NCI-H1930 (cell line): ENCODE results near the gene CHD6.

Experiments used
- DNase-seq, 2 experiments: peaks; one replicate each; lab custom pipeline; 2025; lab: John Stamatoyannopoulos, UW

The CHD6 gene

DNA sequence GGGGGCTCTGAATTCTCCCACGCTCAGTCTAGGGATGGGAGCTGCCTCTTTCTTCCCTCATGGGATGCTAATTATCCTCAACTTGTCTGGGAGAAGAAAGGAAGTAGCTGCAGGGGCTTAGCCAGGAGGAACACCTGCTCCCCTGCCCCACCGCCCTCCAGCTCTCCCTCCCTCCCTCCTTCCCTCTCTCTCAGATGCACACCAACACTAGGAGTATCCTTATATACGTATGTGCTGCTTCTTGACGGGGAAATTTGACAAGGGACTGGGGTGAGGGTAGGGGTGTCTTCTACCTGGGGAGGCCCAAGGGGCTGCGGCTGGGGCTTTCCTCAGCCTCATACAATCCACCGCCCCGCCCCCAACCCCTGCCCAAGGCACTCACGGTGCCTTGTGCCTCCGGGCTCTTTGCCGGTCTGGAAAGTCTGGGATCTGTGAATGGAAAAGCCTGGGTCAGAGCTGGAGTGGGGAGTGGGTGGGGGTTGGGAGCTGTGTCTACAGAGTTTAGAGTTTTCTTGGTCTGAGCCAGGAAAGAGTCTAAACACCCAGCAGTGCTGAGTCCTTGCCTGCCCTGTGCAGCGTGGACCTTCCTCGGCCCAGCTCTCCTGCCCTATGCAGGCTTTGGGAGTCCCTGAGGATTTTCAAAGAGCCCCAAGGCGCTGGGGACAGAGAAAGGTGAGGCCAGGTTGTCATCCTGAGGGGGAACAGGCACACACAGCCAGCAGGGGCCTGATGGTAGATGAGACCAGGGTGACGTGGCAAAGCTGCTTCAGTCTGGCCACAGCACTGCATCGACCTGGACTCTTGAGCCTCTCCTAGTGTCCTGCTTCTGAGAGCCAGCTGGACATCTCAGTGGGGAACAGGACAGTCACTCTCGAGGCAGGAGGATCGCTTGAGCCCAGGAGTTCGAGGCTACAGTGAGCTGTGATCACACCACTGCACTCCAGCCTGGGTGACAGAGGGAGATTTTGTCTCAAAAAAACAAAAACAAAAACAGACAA, 222.2 kb downstream of the CHD6 start:
- DNase-seq: no peak

DNA sequence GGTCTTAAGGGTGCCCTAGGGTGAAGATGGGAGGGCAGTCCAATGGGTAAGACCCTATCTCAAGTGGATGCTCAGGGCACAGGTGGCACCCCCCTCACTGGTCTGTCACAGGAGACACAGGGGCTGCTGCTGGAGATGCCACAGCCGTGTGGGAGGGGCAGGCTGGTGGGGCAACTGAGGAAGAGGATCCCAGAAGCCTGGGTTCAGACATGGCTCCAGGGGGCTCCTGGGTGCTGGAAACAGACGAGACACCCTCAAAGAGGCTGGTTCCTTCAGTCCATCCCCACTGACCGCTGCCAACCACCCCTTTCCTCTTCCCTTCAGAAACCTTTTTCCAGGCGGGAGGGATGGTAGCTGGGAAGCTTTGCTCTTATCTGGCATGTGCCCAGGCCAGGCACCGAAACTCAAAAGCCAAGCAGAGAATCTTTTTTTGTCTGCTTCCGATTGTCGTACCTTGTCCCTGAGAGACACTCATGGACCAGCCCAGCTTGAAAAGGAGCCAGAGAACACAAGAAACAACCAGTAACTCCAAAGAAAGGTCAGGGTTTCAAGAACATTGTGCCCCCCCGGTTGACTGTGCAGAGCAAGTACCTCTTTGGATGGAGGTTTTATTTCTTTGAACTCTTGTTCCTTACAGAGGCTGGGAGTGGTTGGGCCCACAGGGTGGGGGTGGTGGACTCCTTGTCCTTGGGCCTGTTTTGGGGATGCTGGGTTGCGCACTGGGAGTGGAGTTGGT, 223.1 kb downstream of the CHD6 start:
- no peak for DNase-seq

DNA sequence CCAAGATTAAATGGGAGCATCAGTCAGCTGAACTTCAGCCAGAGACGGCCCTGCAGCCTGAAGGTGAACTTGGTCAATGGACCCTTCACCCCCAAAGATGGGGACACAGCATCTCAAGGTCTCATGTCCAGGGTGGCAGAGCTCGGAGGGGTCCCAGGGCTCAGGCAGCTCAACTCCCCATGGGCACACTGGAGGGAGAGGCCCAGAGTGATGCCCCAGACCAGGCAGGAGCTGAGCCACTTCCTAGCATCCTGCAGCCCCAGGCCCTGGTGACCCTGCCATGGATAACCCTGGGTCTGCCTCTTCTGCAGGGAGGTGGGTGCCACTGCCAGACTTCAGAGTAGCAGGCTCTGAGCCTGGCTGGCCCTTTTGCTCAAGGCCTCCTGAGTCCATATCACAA, 224.1 kb downstream of the CHD6 start:
- DNase-seq: no peak

DNA sequence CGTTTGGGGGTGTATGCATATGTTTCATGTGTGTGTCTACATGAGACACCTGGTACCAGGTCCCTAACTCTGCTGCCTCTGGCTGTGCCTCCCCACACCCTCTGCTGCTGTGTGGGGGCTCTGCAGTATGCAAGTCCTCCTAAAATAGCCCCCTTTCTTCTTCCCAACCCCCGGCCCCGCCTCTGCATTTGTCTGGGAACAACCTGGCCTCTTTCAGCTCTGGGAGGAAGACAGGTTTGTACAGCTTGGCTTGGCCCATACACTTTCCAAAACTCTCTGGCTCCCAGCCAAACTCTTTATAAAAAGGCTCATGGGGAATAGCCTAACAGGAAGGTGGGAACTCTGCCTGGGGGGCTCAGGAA, 224.5 kb downstream of the CHD6 start:
- no peak for DNase-seq

DNA sequence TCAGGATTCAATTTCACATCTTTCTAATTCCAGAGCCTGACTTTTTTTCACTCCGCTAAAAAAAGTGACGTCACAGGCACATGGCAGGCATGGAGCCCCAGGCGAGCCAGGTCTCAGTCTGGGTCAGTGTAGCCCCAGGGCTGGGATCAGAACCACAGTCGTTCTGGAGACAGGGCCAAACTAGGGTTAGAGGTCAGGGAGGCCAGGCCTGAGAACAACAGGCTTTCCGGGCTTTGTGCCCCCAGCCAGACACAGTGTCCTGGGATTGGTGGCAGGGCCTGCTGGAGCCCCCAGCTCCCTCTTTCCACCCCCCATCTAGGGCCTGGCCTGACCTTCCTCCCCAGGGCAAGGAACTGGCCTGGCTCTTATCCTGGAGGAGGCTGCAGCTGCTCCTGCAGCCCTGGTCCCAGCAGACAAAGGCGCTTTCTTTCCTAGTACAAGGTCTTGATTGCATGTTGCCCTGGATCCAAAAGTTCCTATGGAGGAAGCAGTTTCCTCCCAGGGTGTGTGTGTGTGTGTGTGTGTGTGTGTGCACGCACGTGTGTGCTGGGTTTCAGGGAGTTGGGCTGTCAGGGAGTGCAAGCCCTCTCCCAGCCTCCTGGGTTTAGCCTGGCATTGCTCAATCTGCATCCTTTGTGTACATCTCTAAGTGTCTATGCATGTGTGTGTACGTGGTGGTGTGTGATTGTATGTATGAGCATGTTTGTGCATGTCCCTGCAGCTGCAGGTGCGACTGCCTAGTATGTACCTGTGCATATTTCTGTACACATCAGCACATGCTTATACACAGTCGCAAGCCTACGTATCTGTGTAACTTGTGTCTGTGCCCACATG, 225.1 kb downstream of the CHD6 start:
- DNase-seq: no peak

DNA sequence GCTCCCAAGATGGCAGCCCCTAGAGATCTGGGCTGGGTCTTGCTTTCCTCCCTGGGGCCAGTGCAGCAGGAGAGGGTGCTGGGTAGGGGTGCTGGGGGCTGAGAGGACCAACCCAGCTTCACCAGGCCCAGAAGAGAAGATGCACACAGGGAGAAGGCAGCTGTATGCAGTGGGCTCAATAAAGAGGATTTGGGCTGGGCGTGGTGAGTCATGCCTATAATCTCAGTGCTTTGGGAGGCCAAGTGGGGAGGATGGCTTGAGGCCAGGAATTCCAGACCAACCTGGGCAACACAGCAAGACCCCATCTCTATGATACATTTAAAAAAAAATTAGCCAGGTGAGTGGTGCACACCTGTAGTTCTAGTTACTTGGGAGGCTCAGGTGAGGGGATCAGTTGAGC, 225.9 kb downstream of the CHD6 start:
- DNase-seq: no peak

DNA sequence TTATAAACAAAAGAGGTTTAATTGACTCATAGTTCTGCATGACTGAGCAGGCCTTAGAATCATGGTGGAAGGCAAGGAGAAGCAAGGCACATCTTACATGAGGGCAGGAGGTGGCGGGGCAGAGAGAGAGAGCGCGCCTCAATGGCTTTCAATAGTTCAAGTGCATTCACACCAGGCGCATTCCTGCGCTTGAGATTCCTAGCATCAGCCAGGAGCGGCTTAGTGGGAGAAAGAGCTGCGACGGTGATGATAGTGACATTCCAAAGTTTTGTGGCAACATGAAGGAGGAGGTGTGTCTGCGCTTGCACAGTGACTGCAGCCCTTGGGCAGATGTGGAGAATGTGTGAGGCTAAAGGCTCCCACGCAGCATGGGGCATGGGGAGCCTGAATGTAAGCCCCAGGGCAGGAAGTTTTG, 226.6 kb downstream of the CHD6 start:
- no peak for DNase-seq

DNA sequence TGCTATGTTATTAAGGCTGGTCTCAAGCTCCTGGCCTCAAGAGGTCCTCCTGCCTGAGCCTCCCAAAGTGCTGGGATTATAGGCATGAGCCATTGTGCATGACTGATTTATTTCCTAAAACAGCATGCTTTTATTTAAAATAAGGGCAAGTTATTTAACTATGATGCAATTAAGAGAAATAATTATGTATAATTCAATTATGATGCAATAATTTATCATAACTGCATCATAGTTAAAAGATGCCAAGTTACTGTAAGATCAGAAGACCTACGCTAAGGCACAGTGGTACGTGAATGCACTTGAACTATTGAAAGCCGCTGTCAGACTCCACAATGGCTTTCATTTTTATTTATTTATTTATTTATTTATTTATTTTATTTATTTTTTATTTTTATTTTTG, 227.3 kb downstream of the CHD6 start:
- no peak for DNase-seq

DNA sequence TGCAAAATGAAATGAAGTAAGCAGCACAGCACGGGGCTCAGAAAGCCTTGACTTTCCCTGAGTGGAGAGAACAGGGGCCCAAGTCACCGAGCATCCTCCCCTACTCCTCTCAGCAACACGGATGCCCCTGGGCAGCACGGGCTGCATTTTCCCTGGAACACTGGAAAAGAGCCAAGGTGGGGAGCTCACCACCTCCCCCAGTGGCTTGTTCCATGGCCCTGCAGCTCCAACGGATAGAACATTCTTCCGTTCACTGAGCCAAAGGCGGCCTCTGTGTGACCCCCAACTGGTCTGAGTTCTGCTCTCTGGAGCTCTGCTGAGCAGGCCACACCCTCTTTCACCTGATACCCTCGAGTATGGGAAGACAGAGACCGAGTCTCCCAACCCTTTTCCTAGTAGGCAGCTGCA, 230.7 kb downstream of the CHD6 start:
- no peak for DNase-seq

DNA sequence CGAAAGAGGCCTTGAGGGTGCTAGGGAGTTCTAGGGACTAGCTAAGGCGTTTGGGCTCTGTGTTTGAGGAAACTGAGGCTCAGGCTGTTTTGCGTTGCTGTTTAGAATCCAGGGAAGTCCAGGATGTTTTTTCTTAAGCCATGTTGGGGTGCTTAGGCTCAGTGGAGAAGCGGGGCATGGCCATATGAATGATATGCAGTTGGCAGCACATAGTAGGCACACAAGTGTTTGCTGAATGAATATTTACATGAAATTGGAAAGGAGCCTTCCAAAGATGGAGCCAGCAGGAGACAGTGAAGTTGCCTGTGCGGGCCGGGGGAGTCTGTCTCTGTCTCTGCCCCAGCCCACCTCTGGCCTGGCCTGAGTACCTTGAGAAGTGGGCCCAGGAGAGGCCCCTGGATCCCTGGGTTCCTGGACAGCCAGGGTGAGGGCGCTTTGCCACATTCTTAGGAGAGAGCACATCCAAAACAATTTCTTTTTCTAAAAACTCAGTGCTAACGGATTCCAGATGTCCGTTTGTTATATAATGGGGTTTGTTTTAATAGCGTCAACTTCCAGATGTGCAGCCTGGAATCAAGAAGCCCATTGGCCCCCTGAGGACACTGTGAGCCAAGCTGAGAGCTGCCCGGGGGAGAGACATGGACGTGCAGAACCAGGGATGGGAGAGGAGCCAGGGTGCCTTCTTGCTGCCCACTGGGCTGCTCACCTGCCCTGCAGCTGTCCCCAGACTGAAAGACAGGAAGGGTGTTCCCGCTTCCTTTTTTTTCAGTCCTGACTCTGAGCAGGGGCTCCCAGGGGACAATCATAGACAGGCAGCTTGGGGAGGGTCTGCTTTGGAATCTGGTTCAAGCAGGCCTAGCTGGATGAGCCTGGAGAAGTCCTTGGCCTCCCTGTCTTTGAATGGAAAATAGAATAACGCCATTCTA, 231.4 kb downstream of the CHD6 start:
- DNase-seq: no peak

DNA sequence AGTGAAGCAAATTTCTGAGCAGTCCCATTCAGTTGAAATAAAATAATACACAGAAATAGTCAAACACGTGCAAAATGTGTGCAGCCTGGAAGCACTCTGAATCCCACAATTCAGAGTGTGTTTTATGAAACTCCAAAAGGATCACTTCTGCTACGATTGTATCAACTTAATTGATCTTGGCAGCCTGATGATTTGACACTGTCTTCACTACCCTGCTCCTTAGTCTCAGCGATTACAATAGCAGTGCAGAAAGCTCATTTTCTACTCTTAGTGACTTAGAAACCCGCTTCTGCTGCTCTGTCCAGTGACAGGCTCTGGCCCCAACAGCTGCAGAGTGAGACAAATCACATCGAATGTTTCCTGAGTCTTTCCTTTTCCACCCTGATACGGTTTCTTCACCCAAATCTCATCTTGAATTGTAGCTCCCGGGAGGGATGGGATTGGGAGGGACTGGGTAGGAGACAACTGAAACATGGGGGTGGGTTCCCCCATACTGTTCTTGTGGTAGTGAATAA, 235.3 kb downstream of the CHD6 start:
- DNase-seq: no peak

DNA sequence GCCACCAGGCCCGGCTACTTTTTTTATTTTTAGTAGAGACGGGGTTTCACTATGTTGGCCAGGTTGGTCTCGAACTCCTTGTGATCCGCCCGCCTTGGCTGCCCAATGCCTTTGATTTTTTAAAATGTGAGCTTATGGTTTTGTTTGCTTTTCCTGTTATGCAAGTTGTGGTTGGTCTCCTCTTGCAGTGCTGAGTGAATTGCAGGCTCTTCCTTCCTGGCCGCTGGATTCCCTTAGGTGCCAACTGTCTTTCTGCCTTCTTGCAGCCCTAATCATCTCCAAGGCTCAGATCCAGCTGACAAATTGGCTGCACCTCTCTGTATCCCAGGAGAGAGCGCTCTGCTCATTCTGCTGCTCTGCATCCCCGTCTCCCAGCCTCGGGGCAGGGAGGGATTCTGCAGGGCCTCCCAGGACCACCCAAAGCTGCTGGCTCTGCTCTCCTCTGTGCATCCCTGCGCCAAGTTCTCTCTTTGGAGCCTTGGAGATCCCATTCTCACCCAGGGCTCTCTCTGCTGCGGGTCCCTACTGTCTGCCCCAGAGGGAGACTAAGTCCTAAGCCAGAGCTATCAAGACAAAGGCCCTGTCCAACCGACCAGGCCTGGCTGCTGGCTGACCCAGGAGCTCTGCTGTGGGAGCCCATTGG, 237.5 kb downstream of the CHD6 start:
- DNase-seq: no peak

DNA sequence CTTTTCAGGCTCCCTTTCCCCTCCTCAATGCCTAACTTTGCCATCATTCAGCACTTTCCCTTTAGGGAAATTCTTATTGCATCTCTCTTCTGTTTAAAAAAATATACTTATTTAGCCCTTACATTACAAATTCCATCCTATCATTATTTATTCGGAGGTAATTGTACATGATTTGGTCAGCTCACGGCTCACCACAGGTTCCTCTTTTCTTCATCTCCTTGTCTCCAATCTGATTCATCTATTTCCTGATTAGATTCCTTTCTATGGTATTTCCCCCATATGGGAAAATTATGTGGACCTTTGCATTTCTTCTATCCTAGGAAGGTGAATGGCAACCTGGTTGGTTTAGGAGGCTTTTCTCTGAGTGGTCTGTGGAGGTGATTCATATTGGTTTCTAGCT, 238.6 kb downstream of the CHD6 start:
- no peak for DNase-seq

DNA sequence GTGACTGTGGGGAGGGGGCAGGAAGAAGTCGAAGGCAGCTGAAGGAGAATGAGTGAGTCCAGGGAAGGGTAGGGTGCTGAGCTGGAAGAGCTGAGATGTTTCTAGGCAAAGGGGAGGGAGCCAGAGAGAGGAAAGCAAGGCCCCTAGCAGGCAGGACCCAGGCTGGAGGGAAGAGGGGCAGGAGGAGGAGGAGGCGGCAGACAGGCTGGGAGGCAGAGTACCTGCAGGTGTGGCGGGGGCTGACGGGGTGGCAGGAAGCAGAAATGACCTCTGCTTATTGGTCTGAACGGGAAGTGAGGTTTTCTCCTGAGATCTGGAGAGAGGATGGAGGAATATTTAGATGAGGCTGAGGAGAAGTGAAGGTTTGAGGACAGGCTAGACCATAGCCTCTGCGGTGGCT, 240.9 kb downstream of the CHD6 start:
- no peak for DNase-seq

DNA sequence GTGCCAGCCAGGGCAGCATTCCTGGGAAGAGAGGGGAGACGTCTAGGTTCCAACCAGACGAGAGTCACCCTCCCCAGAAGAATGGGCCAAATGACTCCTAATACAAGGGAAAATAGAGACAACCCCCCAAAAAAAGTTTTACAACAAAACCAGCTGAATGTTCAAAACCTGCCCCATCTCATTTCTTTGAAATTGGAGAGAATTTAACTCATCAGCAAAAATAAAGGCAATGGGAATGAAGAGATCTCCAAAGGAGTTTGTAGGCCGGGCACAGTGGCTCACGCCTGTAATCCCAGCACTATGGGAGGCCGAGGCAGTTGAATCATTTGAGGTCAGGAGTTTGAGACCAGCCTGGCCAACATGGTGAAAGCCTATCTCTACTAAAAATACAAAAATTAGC, 241.8 kb downstream of the CHD6 start:
- DNase-seq: no peak

DNA sequence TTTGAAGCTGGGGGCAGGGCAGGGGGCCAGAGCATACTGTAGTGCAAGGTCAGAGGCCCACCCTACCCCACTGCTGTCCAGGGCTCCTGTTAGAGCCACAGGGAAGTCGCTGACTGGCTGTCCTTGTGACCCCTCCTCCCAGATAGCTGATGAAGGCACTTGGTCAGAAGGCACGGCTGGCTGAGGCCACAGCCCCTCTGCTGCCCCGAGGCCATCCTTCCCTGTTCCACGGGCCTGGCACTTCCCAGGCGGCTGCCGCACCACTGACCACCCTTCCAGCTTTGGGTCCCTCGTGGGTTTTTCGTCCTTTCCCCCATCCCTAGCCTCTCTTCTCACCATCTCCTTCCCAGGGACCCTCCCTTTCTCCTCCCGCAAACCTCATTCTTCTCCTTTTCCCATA, 242.3 kb downstream of the CHD6 start:
- DNase-seq: no peak

DNA sequence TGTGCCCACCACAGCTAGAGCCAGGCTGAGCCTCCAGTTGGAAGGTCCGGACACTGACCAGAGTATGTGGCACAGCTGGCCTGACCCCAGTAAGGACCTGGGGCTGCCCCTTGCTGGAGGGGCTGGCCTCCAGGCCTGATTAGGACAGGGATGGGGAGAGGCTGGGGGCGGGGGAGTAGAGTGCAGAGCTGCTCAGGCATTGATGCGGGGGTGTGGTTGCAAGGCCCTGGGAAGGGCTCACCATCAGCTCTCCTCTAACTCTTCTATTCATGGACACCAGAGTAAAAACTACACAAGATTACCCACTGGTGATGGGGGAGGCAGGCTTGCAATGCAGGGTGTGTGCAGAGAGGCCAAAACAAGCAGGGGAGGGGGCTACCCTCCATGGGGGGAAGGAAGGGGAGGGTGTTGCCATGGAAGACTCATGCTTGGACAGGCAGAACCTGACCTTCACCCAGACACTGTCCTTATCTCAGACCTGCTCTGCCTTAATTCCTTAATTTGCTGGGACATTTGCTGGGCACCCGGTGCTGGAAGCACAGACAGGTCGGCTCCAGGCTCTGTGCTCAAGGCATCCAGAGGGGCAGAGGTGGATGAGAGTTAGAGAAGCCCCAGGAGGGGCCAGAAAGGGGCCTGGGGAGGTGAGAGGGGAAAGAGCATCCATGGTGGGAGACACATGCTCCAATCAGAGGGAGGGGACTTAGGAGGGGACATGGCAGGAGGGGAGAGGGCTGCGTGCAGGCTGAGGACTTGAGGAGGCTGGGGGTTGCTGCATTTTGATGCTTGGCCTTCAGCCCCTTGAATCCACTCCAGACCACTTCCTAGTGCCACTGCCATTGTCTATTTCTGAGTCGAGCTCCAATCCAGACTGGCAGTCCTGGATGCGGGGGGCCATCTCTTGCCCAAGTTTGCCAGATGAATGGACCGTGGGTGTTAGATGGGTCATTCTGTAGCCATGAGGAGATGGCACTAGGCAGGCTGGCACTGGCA, 244.0 kb downstream of the CHD6 start:
- no peak for DNase-seq

DNA sequence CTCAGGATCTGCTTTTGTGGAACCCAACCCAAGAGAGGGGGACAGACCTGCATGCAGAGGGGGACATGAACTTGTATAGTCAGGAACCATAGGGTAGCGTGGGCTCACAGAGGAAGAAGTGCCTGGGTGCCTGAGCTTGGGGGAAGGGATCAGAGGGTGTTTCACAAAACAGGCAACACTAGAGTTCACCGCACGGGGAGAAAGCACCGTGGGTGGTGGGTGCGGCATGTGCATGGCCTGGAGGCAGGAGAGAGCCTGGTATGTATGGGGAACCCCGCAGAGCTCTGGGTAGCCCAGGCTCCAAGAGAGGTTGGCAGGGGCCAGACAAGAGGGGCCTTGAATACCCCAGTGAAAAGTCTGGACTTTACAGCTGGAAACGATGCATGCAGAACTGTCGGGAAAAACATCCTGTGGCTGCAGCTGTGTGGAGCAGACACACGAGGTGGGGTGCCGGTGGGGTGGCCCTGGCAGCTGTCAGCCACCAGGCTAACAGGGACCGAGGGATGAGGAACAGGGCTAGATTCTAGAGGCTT, 244.9 kb downstream of the CHD6 start:
- no peak for DNase-seq

DNA sequence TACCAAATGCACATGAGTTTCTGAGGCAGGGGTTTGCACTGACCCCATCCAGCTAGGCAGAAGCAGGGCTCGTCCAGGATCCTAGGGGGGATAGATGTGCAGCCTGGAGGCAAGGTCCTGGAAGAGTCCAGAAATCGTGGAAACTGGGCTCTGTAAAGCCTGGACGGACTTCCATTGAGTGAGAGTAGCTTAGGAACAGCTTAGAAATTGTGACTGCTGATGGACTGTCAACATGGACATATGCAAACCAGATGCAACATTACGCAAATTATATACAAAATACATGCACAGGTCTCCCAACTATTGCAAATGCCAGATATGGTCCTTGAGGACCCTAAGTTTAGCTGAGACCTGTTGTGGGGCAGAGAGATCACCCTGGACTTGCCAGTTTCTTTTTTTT, 246.8 kb downstream of the CHD6 start:
- DNase-seq: no peak
